Hematopoietic multipotent progenitor cell treated with erythropoietin and hydrocortisone succinate and interleukin-3 and kit ligand, for 4 days (in vitro differentiated cells): Measurements from ENCODE around the gene CLK2.

Source experiments
- DNase-seq: peaks from one replicate; pipeline ENCODE4 v3.0.0-alpha.2; 2015

The CLK2 gene

DNA sequence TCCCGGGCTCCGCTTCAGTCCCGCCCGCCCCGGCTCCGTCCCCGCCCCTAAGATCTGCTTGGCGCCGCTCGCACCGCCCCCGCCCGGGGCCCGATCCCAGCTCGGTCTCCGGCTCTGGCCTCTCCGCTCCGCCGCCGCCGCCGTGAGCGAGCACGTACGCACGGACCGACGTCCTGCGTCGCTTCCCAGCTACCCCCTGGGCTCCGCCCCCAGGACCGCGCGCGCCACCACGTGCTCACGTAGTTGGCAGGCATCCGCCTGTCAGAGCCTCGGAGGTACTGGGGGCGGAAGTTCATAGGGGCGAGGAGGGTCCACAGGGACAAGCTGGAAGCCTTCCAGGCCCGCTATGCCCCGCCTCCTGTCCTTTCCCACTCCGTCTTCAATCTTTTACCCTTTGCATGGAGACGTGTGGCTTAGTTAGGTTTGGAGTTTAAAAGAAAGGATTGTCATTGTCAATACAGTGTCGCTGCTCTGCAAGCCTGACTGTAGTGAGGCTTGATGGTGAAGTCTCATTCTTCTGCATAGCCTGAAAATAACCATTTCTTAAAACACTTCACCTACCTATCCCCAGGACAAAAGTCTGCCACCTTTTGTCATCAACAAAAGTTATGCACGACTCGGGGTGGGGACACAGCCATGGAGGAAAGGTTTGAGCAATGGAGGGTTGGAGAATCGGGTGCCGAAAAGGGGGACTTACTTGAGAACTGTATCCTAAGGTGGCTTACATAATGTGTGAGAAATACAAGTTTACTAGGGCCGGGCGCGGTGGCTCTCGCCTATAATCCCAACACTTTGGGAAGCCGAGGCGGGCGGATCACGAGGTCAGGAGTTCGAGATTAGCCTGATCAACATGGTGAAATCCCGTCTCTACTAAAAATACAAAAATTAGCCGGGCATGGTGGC, at the start of gene CLK2:
TSS of gene CLK2 (minus strand) at position 162 of the 903 bp plus-strand sequence. CDS start 2,527 bp downstream, outside the sequence.
- peak; percentile 99 for DNase-seq

DNA sequence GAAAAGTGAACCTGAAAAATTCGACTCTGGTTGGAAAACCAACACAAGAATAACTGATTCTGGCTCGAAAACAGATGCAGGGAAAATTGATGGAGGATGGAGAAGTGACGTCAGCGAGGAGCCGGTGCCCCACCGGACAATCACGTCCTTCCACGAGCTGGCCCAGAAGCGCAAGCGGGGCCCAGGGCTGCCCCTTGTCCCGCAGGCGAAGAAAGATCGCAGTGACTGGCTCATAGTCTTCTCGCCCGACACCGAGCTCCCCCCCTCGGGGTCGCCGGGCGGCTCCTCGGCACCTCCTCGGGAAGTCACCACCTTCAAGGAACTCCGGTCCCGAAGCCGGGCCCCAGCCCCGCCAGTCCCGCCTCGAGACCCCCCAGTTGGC, 49.3 kb upstream of the CLK2 start:
- DNase-seq: peak; percentile 46

DNA sequence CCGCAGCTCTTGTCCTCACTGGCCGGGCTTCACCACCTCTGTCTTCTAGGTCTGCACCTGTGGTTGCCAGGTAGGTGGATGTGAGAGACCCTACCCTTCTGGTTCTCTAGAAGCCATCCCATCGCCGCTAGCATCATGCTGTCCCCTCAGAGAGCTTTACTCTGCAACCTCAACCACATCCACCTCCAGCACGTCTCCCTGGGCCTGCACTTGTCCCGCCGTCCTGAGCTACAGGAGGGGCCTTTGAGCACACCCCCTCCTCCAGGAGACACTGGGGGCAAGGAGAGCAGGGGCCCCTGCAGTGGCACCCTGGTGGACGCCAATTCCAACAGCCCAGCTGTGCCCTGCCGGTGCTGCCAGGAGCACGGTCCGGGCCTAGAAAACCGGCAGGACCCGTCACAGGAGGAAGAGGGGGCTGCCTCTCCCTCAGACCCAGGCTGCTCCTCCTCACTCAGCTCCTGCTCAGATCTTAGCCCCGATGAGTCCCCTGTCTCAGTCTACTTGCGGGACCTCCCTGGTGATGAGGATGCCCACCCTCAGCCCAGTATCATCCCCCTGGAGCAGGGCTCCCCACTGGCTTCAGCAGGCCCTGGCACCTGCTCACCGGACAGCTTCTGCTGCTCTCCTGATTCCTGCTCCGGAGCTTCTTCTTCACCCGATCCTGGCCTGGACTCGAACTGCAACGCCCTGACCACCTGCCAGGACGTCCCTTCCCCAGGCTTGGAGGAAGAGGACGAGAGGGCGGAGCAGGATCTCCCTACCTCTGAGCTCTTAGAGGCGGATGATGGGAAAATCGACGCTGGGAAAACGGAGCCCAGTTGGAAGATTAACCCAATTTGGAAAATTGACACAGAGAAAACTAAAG, 48.6 kb upstream of the CLK2 start:
- DNase-seq: no peak

DNA sequence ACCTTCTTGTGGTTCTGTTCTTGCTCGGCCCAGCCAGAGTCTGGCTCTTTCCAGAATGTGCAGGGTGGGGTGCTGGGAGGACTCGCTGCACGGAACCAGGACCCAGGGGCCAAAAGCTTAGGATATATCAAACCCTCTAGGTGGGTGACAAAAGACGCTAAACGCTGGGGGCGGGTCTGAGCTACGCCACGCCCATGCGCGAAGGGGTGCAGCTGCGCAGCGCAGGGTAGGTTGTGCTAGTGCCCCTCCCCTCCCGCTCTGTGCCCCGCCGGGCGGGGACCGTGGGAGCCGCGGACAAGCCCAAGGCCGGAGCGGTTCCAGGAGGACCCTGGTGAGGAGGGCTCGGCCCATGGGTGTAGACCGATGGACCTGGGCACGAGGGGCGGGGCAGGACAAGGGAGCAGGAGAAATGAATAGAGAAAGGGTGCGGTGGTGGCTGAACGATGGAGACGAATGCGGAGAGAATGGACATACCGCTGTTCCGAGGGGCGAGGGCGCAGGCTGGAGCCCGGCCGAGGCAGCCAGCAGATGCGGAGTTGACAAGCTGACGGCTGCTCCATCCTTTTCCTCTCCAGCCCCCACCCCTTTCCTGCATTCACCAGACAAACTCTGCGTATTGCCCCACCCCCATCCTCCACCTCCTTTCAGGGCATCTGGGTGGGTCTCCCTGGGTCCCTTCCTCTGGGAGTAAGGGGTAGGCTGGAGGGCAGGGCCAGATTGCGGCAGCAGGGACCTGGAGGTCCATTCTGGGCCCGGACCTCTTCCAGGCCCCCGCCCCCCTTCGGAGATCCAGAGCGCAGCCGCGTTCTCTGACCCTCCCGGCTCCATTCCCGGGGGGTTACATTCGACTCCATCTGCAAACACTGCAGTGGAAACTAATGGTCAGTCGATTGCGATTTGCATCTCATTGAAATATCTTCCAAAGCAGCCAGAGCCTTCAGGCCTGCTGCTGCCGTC, 47.6 kb upstream of the CLK2 start, which contains the start of gene RUSC1:
TSS of gene RUSC1 (plus strand) at position 234 of the 957 bp plus-strand sequence. CDS start 880 bp downstream, outside the sequence.
- DNase-seq: peak; percentile 89

DNA sequence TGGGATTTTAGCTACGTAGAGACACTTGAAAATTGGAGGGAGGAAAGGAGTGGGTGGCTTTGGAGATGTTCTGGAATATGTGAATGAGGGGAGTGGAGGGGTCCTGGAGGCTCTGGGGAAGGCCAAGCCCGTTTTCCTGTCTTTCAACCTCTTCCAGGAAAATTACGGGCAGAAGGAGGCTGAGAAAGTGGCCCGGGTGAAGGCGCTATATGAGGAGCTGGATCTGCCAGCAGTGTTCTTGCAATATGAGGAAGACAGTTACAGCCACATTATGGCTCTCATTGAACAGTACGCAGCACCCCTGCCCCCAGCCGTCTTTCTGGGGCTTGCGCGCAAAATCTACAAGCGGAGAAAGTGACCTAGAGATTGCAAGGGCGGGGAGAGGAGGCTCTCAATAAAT, 46.9 kb upstream of the CLK2 start:
- no peak for DNase-seq

DNA sequence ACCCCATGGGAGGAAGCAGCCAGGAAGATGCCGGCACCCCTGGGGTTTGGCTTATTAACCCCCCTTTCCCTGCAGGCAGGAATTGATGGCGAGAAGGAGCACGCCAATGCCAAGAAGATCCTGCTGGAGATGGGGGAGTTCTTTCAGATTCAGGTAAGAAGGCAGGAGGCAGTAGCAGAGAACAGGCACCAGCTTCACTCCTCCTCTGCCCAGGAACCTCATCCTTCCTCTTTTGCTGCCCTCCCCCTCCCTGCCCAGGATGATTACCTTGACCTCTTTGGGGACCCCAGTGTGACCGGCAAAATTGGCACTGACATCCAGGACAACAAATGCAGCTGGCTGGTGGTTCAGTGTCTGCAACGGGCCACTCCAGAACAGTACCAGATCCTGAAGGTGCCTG, 46.2 kb upstream of the CLK2 start:
- no peak for DNase-seq

DNA sequence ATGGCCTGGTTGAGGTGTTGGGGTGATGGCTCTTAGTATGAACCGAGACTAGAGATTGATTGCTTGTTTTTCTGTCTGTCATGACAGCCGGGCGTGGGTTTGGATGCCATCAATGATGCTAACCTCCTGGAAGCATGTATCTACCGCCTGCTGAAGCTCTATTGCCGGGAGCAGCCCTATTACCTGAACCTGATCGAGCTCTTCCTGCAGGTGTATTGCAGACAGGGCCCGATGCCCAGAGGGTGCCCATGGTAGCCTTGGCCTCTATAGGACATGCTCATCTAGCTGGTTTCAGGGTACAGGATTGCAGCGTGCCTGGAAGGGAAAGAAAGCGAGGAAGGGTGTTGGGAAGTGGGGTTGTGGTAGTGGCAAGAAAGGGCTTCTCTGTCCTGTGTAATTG, 44.8 kb upstream of the CLK2 start:
- no peak for DNase-seq

DNA sequence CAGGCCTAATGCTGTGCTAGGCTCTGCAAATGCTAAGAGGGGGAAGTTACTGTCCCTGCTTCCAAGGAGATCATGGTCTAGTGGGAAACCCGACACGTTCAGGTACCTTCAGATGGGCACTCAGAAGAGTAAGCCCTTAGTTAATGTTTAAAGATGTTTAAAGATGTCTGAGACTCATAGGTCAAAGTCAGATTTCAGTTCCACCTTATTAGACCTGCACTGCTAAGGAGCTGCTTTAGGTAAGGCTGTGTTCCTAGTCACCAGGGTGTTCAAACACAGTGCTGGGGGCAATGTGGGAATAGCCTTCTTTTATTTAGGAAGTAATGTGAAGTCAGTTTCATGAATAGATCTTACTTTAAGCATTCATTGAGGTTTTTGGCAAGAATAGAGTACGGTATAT, 43.6 kb upstream of the CLK2 start:
- DNase-seq: no peak

DNA sequence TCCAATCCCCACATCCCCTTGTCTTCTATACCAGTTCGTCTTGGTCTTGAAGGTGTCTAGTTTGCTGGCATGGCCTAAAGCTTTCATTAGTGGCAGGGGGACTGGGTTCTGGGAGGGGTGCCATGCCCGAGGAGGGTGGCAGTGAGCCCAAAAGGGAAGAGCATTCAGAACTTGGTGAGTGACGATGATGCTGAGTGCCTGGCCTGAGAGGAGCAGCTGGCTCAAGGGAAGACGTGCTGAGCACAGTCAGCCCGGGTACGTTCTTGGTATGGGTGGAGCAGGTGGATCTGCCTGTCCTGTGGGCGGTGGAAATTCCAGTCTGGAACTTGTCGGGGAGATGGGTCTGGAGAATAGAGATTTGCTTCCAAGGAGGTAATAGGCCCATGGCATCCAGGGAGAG, 40.0 kb upstream of the CLK2 start:
- DNase-seq: no peak

DNA sequence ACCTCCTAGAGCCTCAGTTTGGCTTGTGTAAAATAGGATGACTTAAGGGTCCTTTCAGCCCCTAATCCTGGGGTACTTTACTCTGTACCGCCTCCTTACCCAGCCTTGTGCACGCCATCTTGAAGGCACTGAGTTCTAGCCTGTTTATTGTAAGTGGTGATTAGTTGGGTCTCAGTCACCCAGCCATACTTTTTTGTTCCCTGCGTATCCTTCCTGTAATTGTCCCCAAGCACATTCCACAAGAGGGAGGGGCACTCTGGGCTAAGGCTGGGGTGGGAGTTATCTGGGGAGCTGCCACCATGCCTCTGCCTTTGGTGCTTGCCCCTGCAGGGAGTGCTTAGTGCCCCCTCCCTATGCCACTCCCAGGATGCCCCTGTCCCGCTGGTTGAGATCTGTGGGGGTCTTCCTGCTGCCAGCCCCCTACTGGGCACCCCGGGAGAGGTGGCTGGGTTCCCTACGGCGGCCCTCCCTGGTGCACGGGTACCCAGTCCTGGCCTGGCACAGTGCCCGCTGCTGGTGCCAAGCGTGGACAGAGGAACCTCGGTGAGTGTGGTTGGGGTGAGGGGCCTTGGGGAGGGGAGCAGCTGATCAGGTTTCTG, 36.2 kb upstream of the CLK2 start:
- DNase-seq: peak; percentile 60

DNA sequence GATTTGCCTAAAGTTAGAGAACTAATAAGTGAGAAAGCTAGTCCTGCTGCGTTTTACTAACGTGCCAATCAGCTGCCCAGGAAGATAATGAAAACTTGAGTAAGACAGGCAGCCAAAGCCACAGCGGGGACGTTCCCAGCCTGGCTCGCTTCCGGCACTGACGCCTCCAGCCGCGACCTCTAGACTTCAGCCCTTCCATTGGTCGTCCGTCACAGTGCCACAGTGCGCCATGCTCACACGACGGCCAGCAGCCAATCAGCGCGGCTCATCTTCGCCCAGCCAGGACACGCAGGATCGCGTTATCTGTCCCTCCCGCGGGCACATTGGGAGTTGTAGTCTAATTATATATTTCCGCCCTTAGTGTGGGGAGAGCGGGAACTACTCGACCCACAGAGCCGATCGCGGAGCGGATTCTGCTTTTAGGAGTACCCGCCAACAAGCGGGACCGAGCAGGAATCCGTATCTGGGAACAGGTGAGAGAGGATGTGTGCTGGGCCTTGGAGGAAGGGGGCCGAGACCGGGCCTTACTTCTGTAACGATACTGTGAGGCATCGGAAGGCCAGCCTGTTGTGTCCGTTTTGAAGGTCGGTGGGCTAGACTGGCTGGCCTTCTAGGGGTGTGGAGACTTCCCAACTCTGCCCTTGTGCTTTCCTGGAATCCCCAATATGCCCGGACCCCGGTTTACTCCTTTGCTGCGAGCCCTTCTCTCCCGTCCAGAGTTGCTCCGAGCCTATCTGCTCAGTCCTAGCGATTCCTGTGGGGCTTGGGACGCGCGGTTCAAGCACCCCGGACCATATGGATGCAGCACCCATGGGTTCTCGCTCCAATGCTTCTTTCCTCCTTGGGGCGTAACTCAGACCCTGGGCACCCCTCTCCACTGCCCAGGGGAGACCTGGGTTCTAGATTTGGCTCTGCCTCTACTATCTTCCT, 35.5 kb upstream of the CLK2 start, which contains the start of gene FDPS:
TSS of gene FDPS (plus strand) at position 374 of the 930 bp plus-strand sequence. CDS start 924 bp downstream, outside the sequence.
- DNase-seq: peak; percentile 100

DNA sequence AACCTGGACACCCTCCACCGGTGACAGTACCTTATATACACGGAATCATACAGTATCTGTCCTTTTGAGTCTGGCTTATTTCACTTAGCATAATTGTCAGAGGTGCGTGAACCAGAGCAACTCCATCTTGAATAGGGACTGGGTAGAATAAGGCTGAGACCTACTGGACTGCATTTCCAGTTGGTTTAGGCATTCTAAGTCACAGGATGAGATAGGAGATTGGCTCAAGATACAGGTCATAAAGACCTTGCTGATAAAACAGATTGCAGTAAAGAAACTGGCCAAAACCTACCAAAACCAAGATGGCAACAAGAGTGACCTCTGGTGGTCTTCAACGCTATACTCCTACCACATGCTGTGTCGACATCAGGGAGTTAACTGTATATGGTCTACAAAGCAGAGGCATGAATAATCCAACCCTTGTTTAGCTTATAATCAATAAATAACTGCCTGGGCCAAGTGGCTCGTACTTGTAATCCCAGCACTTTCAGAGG, 34.0 kb upstream of the CLK2 start:
- peak; percentile 91 for DNase-seq

DNA sequence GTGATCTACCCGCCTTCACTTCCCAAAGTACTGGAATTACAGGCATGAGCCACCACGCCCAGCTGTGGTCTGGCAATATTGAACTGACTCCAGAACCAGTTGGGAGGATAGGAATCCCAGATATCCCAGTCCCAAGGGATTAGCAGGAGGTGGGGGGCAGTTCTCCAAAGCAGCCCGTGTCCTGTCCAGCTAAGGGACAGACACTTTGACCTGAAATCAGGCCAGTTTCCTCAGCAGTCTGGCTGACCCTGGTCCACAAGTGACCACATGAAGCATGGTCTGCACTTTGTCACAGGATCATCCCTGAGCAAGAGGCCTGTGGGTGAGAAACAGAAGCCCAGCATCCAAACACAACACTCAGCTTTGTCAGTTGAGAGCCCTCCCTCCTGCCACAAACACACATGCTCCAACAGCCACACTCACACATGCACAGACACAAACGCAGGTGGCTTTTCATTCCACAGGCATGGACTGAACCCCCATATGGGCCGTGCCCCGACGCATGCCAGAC, 32.6 kb upstream of the CLK2 start:
- DNase-seq: no peak

DNA sequence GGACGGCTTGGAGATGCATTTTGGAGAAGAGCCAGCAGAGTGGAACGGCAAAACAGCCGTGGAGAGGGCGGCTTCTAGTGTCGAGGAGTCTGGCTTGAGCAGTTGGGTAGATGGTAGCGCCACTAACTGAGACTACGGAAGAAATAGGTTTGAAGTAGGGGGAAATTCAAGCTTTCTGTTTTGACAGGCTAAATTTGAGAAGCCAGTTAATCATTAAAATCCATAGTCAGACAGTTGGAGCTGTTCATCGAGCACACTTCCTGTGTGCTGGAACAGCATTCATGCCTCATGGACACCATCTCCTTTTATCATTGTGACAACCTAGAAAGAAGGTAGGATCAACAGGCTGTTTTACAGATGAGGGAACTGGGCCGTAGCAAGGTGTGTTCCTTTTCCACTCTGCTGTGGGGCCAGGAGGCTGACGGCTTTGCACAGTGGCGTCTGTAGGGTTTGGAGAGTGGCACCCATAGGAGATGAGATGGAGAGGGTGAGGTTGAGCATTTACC, 31.3 kb upstream of the CLK2 start:
- DNase-seq: no peak

DNA sequence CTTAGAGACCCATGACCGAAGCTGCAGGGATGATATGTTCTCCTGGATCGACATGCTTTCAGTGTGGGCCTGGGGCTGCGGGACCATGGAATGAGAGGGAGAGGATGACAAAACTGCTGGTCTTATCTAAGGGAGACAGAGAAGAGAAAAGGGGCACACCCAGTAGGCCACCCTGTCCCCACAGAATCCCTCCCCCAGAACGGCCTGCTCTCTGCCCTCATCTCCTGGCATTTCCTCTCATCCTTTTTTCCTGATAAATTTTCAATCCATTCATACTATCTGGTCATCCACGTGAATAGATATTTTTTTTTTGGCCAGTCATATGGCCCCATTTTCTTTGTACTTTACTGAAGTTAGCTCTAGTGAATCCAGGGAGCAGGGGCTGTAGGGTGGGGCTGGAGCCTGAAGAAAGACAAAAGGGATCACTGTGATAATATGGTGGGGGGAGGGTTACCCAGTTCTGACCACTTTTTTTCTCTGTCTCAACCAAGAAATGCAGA, 28.1 kb upstream of the CLK2 start, which contains the start of gene PKLR:
TSS of gene PKLR (minus strand) at position 97 of the 500 bp plus-strand sequence. CDS start at position 54, 43 bp downstream.
- DNase-seq: peak; percentile 86

DNA sequence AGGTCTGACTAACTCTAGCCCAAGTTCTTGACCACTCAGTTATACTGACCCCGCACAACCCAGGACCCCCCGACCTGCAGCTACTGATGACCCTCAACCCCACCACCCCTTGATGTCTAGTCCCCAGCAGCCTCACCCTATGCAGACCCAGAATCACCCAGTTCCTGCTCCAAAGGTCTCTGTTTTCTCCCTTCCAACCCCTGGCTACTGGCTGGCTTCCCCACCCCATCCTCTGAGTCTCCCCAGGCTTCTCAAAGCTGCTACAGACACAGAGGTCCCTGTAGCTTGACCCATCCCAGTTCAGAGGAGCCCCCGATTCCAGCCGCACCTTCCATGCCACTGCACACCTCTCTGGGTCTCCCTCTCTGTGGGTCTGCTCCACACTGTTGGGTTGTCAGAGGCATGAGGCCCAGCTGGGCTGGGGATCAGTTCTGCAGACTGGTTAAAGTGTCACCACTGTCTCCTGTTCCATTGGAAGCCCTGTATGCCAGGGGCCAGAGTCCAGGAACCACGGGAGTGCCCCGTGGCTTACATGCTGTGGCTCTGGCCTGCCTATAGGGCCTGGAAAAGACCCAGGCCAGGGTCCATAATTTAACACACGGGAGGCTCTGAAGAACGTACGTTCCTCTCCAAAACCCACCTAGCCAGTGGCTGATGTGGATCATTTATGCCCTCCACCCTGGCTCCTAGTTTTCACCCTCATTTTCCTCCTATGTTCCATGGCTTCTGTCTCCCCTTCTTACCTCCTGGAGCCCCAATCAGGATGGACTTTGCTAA, 27.4 kb upstream of the CLK2 start:
- DNase-seq: no peak

DNA sequence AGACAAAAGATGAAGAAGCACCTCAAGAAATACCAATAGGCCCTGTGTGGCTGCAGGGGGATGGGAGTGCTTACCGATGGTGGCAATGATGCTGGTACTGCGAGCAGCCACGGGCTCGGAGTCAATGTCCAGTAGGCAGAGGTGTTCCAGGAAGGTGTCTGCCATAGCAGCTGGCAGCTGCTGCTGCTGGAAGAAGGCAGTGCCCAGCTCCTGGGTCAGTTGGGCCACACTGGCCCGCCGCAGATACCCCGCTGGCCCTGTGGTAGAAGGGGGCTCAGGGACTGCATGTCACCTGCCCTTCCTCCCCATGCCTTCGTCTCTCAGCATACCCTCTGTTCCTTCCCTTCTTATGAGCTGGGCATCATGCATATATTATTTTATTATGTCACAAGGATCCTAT, 26.7 kb upstream of the CLK2 start:
- no peak for DNase-seq

DNA sequence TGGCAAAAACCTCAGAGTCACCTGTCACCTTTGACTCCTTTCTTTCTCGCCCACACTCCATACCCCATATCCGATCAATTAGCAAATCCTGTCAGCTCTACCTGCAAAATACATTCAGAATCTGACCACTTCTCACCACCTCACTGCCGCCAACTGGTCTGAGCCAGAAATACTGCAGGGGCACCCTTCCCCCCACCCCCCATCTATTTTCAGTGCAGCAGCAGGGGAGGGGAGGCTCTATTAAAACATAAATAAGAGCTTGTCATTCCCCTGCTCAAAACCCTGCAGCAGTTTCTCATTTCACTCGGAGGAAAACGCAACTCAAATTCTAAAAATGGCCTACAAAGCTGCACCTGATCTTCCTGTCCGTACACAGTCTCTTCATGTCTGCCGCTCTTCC, 24.1 kb upstream of the CLK2 start:
- no peak for DNase-seq

DNA sequence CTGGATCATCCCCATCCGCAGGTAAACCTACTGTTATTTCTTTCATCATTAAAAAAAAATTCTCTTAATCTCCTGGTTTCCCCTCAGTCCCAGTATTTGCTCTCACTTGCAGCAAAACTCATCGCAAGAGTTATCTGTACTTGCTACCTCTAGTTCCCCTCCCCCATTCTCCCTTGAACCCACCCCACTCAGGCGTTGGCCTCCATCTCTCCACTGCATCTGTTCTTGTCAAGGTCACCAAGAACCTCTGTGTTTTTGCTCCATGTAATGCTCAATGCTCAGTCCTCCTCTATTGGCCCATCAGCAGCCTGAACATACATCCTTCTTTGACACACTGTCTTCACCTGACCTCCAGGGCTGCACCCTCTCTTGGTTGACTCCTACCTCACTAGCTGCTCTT, 23.4 kb upstream of the CLK2 start:
- no peak for DNase-seq
